NCI-H1694 treated with DMSO at 0.1 percent for 48 hours (cell line): ENCODE measurements around the gene KCTD5.
"Not testable (repeated sequence)": the region's sequence is repeated elsewhere in the genome, so short reads cannot be mapped to it uniquely, and the experiment has no call there.

ENCODE experiments used
- DNase-seq: peaks from one replicate; lab custom pipeline; 2025; lab: John Stamatoyannopoulos, UW

The KCTD5 gene

DNA sequence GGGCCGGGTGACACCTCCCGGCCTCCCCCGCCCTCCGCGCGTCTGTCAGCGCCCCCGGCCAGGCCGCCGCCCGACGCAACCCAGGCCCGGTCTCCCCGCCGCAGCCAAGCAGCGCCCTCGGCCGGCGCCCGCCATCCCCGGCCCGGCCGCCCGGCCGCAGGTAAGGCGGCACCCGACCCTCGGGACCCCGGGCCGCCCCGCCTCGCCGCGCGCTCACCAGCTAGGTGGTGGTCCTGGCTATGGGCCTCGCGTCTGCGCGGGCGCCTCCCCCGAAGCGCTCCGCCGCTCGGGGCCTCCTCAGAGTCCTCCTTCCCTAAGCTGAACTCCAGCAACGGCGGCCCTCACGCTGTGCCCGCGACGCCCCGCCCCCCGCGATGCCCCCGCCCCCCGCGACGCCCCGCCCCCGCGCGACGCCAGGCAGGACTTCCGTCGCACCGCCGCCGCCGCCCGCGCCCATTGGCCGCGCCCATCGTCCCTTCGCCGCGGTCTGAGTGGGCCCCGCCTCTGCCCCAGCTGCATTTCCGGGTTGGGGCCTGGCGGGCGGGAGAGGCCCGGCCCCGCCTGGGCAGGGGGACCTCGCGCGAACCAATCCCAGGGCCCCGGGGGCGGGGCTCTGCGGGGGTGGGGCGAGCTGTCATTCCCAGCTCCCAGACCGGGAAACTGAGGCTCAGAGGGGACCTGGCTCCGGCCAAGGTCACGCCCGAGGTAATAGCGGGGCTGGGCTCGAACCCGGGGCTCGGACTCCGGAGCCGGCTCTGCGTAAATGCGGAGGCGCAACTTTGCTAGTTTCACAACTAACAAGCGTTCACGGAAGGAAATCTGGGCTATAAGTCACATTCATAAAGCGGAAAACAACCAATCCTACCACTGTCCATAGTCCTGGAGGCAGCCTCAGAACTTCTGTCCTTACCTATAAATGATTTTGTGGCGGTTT lies 9.0 kb upstream of the KCTD5 start:
- peak; percentile 64 for DNase-seq

GRCh38 chr16:2675021-2675420 lies 7.3 kb upstream of the KCTD5 start:
- DNase-seq = no peak

DNA sequence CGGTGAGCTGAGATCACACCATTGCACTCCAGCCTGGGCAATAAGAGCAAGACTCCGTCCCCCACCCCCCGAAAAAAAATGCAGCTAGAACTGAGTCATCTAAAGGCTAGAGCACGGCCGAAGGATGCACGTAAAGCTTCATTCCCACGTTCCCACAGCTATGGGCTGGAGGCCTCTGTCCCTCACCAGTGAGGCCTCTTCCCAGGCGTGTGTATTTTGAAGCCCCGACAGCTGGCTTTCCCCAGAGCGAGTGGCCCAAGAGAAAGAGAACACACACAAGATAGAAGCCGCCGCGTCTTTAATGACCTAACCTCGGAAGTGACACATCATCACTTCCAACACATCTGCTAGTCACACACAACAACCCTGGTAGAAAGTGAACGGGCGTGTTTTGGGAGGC lies 6.6 kb upstream of the KCTD5 start:
- DNase-seq = no peak

GRCh38 chr16:2676937-2677336 lies 5.4 kb upstream of the KCTD5 start:
- not testable (repeated sequence) for DNase-seq

DNA sequence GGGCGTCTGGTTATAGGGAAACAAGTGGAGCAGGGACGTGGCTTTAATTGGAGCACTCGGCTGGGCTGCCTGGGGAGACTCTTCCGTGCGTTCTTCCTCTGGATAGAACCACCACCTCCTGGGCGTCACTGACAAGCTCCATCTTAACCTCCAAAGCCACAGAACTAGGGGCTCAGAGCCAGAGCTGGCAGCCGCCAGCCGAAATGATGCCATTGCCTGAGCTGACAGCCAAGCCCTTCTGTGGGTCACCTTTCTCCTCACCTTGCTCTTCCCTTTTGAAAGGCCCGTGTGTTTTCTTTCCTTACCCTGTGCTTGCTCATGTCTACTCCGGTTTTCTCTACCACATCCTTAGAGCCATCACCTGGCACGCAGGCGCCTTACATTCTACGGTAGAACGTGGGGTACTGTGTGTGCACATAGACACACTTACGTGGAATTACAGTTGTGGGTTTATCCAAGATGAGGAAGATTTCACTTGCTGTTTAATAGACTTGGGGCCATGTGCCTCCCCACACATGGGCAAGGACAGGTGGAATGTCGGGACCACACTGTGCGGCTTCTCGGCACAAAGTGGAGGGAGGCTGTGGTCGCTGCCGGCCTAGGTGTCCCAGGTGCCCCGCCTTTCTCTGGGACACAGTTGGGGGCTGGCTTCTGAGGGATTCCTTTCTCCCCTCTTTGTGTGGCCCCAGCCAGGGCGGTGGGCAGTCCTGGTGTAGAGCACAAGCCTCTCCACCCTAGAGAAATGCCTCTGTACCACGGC lies 3.9 kb upstream of the KCTD5 start:
- DNase-seq = not testable (repeated sequence)

DNA sequence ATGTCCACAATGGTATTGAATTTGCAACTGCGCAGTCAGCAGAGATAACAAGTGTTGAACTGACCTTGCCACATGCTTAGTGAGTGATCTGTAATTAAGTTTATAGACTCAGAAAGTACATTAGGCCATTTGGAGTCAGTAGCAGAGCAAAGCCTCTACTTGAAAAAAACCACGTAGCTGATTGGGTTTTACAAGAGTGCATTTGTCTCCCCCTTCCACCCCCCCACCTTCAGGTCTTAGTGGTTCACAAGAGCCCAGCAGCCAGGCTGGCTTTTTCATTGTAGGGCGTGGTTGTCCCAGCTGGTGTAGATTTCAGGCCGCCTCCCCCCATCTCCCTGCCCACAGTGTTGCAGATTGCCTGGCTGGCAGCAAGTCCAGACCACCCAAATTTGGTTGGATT lies 2.4 kb upstream of the KCTD5 start:
- DNase-seq = not testable (repeated sequence)

DNA sequence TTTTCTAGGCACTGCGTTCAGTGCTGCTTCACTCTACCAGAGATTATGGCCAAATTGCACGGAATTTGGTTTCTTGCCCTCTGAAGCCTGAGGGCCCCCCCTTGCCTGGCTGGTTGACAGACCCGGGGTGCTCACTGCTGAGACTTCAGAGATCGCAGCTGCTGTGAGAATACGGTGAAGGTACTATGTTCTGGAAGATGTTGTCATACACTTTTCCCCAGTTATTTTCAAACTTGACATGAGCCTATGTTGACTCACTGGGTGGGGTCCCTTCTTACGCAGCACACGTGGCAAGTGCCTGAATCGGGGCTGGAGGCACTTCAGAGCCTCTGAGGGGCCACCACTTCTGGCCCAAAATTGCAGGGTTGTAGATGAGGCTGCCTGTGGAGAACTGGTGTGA lies 2.0 kb upstream of the KCTD5 start:
- not testable (repeated sequence) for DNase-seq

GRCh38 chr16:2683041-2683440 lies 718 bp downstream of the KCTD5 start:
- not testable (repeated sequence) for DNase-seq

DNA sequence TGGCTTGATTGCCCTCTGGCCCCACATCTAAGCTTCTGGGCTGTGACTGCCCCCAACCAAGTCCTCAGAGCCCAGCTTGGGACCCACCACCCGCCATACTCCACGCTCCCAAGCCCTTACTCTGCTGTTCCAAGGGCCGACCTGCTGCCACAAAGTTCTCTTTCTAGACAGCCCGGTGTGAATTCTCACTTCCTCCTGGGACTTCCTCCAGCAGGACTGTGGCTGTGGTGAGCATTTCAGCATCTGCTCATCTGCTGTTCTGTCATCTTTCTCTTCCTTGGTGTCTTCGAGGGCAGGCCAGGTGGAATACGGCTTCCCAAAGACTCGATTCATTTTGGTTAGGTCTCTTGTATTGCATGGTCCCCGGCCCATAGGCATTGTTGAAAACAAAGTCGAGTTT lies 3.8 kb downstream of the KCTD5 start:
- DNase-seq = not testable (repeated sequence)

- no peak for DNase-seq
Measured at GRCh38 chr16:2686912-2687507, 4.7 kb downstream of the KCTD5 start.

GRCh38 chr16:2687531-2688308 lies 5.4 kb downstream of the KCTD5 start:
- DNase-seq = no peak

- DNase-seq = not testable (repeated sequence)
Measured at GRCh38 chr16:2689422-2689821, 7.1 kb downstream of the KCTD5 start.

- DNase-seq = no peak
Measured at GRCh38 chr16:2689968-2690801, 7.9 kb downstream of the KCTD5 start.

DNA sequence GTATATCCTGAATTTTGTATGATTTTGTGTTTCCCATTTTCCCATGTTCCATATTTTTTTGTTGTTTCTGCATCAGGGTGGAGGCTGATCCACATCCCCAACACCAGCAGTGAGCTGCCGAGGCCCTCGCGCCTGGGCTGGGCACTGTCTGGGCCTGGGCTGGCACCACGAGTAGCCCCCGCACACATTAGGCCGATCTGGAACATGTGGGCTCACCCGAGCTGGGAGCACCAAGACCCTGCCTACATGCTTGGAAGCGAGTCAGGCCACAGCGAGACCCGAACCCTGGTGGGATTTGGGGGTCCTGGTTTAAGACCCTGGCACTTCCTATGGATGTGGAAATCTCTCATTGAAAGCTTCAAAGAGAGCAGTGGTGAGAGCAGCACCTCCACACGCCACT lies 8.5 kb downstream of the KCTD5 start:
- DNase-seq = no peak

GRCh38 chr16:2691491-2692248 lies 9.3 kb downstream of the KCTD5 start:
- DNase-seq = no peak

- no peak for DNase-seq
Measured at GRCh38 chr16:2692251-2692947, 10.1 kb downstream of the KCTD5 start.

- no peak for DNase-seq
Measured at GRCh38 chr16:2692948-2693651, 10.8 kb downstream of the KCTD5 start.

DNA sequence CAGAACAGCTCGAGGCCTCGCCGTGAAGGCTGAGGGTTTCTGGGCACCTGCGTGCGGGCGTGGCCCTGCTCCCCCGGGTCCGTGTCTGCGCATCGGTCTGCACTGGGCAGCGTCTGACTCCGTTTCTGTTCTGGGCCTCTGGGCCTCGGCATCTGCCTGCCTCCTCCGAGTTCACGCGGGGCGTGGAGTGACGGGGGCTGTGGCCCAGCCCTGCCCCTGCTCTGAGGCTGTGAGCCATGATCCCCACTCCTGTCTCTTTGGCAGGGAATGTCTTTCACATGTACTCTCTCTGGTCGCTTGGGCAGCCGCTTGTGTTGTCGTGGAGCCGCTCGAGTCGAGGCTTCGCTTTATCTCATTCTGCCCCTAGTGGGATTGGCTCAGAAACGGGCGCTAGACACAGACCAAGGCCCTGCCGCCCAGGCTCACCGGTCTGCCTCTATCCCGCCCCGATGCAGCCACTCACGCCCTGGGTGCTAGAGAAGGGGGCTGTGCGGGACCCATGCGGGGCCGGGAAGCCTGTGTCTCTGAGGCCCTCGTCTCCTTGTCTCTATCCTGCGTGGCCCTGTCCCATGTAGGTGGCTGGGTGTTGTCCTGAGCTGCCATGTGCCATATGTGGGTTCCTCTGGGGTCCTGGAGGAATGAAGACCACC lies 14.4 kb downstream of the KCTD5 start:
- not testable (repeated sequence) for DNase-seq
